ENCODE data around the gene EXOSC5. TPM values are rescaled to one million over a fixed set of nuclear protein-coding genes. Genes with fewer than 3 reads are reported as not detected.
"Not testable (repeated sequence)": the region's sequence is repeated elsewhere in the genome, so short reads cannot be mapped to it uniquely, and the experiment has no call there.

EXOSC5 gene
- total RNA-seq, 2 donors from 2014 or later, result 7.2 to 7.3 TPM

- no peak for DNase-seq (ENCODE audit: low spot score)
These were observed 13.3 kb upstream of the EXOSC5 start for GRCh38 chr19:41410336-41411054.

GRCh38 chr19:41409288-41409687 is 12.1 kb upstream of the EXOSC5 start:
- intact Hi-C loops (cut with DNase I), result no loop called here
- no peak for DNase-seq (ENCODE audit: low spot score)

More at GRCh38 chr19:41410336-41411054, 13.3 kb upstream of the EXOSC5 start:
- intact Hi-C loops (cut with DNase I), result no loop called here

- DNase-seq (ENCODE audit: low spot score); intact Hi-C loops (cut with DNase I): not testable (repeated sequence)
These were observed 11.7 kb upstream of the EXOSC5 start for GRCh38 chr19:41408846-41409245.

GRCh38 chr19:41408256-41408655 is 11.1 kb upstream of the EXOSC5 start:
- intact Hi-C loops (cut with DNase I), result no loop called here
- no peak for DNase-seq (ENCODE audit: low spot score)

GRCh38 chr19:41407271-41407670 is 10.1 kb upstream of the EXOSC5 start:
- intact Hi-C loops (cut with DNase I), result no loop called here
- no peak for DNase-seq (ENCODE audit: low spot score)

- no peak for DNase-seq (ENCODE audit: low spot score)
- intact Hi-C loops (cut with DNase I), result no loop called here
These were observed 8.6 kb upstream of the EXOSC5 start for GRCh38 chr19:41405776-41406175.

- no peak for DNase-seq (ENCODE audit: low spot score)
- intact Hi-C loops (cut with DNase I), result no loop called here
These were observed 6.2 kb upstream of the EXOSC5 start for GRCh38 chr19:41403181-41403970.

- intact Hi-C loops (cut with DNase I), result no loop called here
- DNase-seq (ENCODE audit: low spot score), result no peak
These were observed 4.9 kb upstream of the EXOSC5 start for GRCh38 chr19:41402010-41402409.

GRCh38 chr19:41401483-41401882 is 4.3 kb upstream of the EXOSC5 start:
- intact Hi-C loops (cut with DNase I), result no loop called here
- no peak for DNase-seq (ENCODE audit: low spot score)

- DNase-seq (ENCODE audit: low spot score), result no peak
- intact Hi-C loops (cut with DNase I), result no loop called here
These were observed 2.4 kb upstream of the EXOSC5 start for GRCh38 chr19:41399525-41399924.

- intact Hi-C loops (cut with DNase I), result no loop called here
These were observed 1.9 kb upstream of the EXOSC5 start for GRCh38 chr19:41399091-41399490.

GRCh38 chr19:41398598-41398997 is 1.4 kb upstream of the EXOSC5 start:
- intact Hi-C loops (cut with DNase I), result no loop called here
- no peak for DNase-seq (ENCODE audit: low spot score)

More at GRCh38 chr19:41399091-41399490, 1.9 kb upstream of the EXOSC5 start:
- no peak for DNase-seq (ENCODE audit: low spot score)

GRCh38 chr19:41398050-41398418 is 875 bp upstream of the EXOSC5 start:
- DNase-seq (ENCODE audit: low spot score), result no peak
- intact Hi-C loops (cut with DNase I), result no loop called here

- DNase-seq (ENCODE audit: low spot score), result no peak
- intact Hi-C loops (cut with DNase I), result no loop called here
These were observed 1.8 kb downstream of the EXOSC5 start for GRCh38 chr19:41395355-41395754.

- DNase-seq (ENCODE audit: low spot score), result no peak
- intact Hi-C loops (cut with DNase I), result no loop called here
These were observed 4.4 kb downstream of the EXOSC5 start for GRCh38 chr19:41392775-41393174.

GRCh38 chr19:41391618-41392017 is 5.5 kb downstream of the EXOSC5 start:
- DNase-seq (ENCODE audit: low spot score), result no peak
- intact Hi-C loops (cut with DNase I), result no loop called here

GRCh38 chr19:41386442-41386841 is 10.7 kb downstream of the EXOSC5 start:
- DNase-seq (ENCODE audit: low spot score), result no peak
- intact Hi-C loops (cut with DNase I), result no loop called here

GRCh38 chr19:41384351-41384750 is 12.8 kb downstream of the EXOSC5 start:
- DNase-seq (ENCODE audit: low spot score), result no peak
- intact Hi-C loops (cut with DNase I), result loop anchor here in 1 of 2 donors (5.0 kb wide), 1 partner anchor 407 kb away; no protein-coding TSS in a partner anchor

GRCh38 chr19:41381536-41381935 is 15.6 kb downstream of the EXOSC5 start:
- not testable (repeated sequence) for DNase-seq (ENCODE audit: low spot score)
- intact Hi-C loops (cut with DNase I), result loop anchor here in 1 of 2 donors (5.0 kb wide), 1 partner anchor 404 kb away; no protein-coding TSS in a partner anchor

- DNase-seq (ENCODE audit: low spot score), result no peak
- intact Hi-C loops (cut with DNase I), result no loop called here
These were observed 19.0 kb downstream of the EXOSC5 start for GRCh38 chr19:41377977-41378709.
